Right atrium auricular region (tissue), 2 donors: Measurements from ENCODE around the gene CACNA1C. TPM values are rescaled to one million over a fixed set of nuclear protein-coding genes. Genes with fewer than 3 reads are reported as not detected.

ENCODE experiments used
- DNase-seq: peaks from one replicate; pipeline ENCODE4 v3.0.0-alpha.2; 2019; ENCODE audit warnings: low spot score
- H3K27ac ChIP-seq, 2 donors: fragments of 200-600 bp; sonication (generic); 1 replicate in 1 of 2; 2 replicates in 1 of 2; pipeline ENCODE4 v1.5.1; 2016 to 2019
- H3K27me3 ChIP-seq, 2 donors: fragments of 200-600 bp; sonication (generic); one replicate each; pipeline versions ENCODE4 v1.5.1 to v1.6.0; 2017 to 2019
- H3K36me3 ChIP-seq: fragments of 200-600 bp; sonication (generic); one replicate; pipeline ENCODE4 v1.5.1; 2016
- H3K4me1 ChIP-seq, 2 donors: fragments of 200-600 bp; sonication (generic); one replicate each; pipeline versions ENCODE4 v1.5.1 to v1.6.0; 2017 to 2019
- H3K4me3 ChIP-seq, 2 donors: fragments of 200-600 bp; sonication (generic); 1 replicate in 1 of 2; 2 replicates in 1 of 2; pipeline ENCODE4 v1.5.1; 2017 to 2019; ENCODE audit warnings: mild to moderate bottlenecking in 1 of 2, moderate library complexity in 1 of 2
- H3K9me3 ChIP-seq, 2 donors: fragments of 200-600 bp; sonication (generic); one replicate each; pipeline ENCODE4 v1.5.1; 2019
- CTCF ChIP-seq, 2 donors: fragments of 200-600 bp; sonication (generic); IDR thresholded peaks; one replicate each; pipeline ENCODE4 v1.5.1; 2019; ENCODE audit warnings: antibody characterized with exemption in 2 of 2
- total RNA-seq, 2 donors: library from RNA; depleted of rRNA; stranded (reverse); fragments of >200 nt; gene quantifications; one replicate each; pipeline ENCODE4 v1.1.0, GENCODE V29; 2016

CACNA1C gene
- total RNA-seq, 2 donors from 2014 or later: 83.1 to 93.6 TPM

- H3K27ac ChIP-seq: peak overlapping the region; percentile 84
- no peaks in the 10 kb centered on the region for H3K27me3 ChIP-seq
- H3K4me1 ChIP-seq: peaks cover 0 to 49% of the 10 kb centered on the region in 2 donors
- H3K4me3 ChIP-seq: no peak overlapping the region
- peaks cover 5% of the 10 kb centered on the region for H3K36me3 ChIP-seq
- peak; percentile 84 for DNase-seq
- H3K9me3 ChIP-seq: no peaks in the 10 kb centered on the region
- TF ChIP-seq CTCF (IDR thresholded peaks at IDR 0.05): no peak
Measured at GRCh38 chr12:2179953-2180736, 127.4 kb downstream of the CACNA1C start.

GRCh38 chr12:2180737-2181082 is 127.9 kb downstream of the CACNA1C start:
- H3K4me1 ChIP-seq: peaks cover 0 to 49% of the 10 kb centered on the region in 2 donors
- DNase-seq: no peak
- H3K4me3 ChIP-seq: no peak overlapping the region
- peaks cover 7% of the 10 kb centered on the region for H3K36me3 ChIP-seq
- peak overlapping the region; percentile 84 for H3K27ac ChIP-seq
- no peaks in the 10 kb centered on the region for H3K27me3 ChIP-seq
- no peaks in the 10 kb centered on the region for H3K9me3 ChIP-seq
- TF ChIP-seq CTCF (IDR thresholded peaks at IDR 0.05): no peak

GRCh38 chr12:2183556-2184541 is 131.1 kb downstream of the CACNA1C start:
- Histone ChIP-seq H3K4me3 (no peak overlapping the region), H3K27me3 (no peaks in the 10 kb centered on the region), H3K36me3 (peaks cover 7% of the 10 kb centered on the region), H3K9me3 (no peaks in the 10 kb centered on the region), H3K4me1 (peaks cover 0 to 37% of the 10 kb centered on the region in 2 donors), H3K27ac (peak overlapping the region; percentile 52 to 60)
- peak in 1 of 2 donors; percentile 52 for TF ChIP-seq CTCF (IDR thresholded peaks at IDR 0.05)
- no peak for DNase-seq

- H3K4me1 ChIP-seq: peaks cover 0 to 17% of the 10 kb centered on the region in 2 donors
- no peaks in the 10 kb centered on the region for H3K27me3 ChIP-seq
- H3K27ac ChIP-seq: peak overlapping the region in 1 of 2 donors; percentile 10
- H3K9me3 ChIP-seq: no peaks in the 10 kb centered on the region
- peaks cover 7% of the 10 kb centered on the region for H3K36me3 ChIP-seq
- no peak for DNase-seq
- no peak overlapping the region for H3K4me3 ChIP-seq
- no peak for TF ChIP-seq CTCF (IDR thresholded peaks at IDR 0.05)
Measured at GRCh38 chr12:2185751-2186341, 133.1 kb downstream of the CACNA1C start.

- Histone ChIP-seq H3K27me3 (no peaks in the 10 kb centered on the region), H3K27ac (no peak overlapping the region), H3K36me3 (peaks cover 7% of the 10 kb centered on the region), H3K4me3 (no peak overlapping the region), H3K4me1 (peaks cover 0 to 9% of the 10 kb centered on the region in 2 donors), H3K9me3 (no peaks in the 10 kb centered on the region)
- TF ChIP-seq CTCF (IDR thresholded peaks at IDR 0.05): no peak
- DNase-seq: no peak
Measured at GRCh38 chr12:2187195-2187945, 134.6 kb downstream of the CACNA1C start.
